Skin epidermis (tissue), 12 donors: ENCODE results near the gene SPEG.

Experiments used
- H3K27ac ChIP-seq, 21 experiments: fragments of 200-600 bp; sonication (generic) in 11 of 21; one replicate each; pipeline ENCODE4 v1.5.0; 2020; ENCODE audit warnings: mild to moderate bottlenecking in 3 of 21, inconsistent platforms in 2 of 21, moderate library complexity in 2 of 21
- H3K4me3 ChIP-seq, 7 experiments: fragments of 200-600 bp; sonication (generic) in 2 of 7; one replicate each; pipeline ENCODE4 v1.5.0; 2020; ENCODE audit warnings: inconsistent platforms in 2 of 7, mild to moderate bottlenecking in 2 of 7, moderate library complexity in 1 of 7

Gene SPEG

GRCh38 chr2:219420687-219421086 is 14.0 kb upstream of the SPEG start:
- Histone ChIP-seq H3K27ac (no peak overlapping the region), H3K4me3 (no peak overlapping the region)

DNA sequence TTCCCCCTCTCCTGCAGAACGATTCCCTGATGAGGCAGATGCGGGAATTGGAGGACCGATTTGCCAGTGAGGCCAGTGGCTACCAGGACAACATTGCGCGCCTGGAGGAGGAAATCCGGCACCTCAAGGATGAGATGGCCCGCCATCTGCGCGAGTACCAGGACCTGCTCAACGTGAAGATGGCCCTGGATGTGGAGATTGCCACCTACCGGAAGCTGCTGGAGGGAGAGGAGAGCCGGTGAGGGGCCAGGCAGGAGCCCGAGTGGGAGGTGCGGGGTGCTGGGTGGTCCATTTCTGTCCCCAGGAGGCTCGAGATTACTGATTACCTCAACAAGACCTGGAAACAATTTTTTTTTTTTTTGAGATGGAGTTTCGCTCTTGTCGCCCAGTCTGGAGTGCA is 13.3 kb upstream of the SPEG start:
- no peak overlapping the region for H3K27ac ChIP-seq
- H3K4me3 ChIP-seq = no peak overlapping the region

- Histone ChIP-seq H3K27ac (no peak overlapping the region), H3K4me3 (no peak overlapping the region)
Observed at GRCh38 chr2:219422952-219423534, 11.6 kb upstream of the SPEG start.

GRCh38 chr2:219423652-219424377 is 10.8 kb upstream of the SPEG start:
- Histone ChIP-seq H3K27ac (no peak overlapping the region), H3K4me3 (no peak overlapping the region)

DNA sequence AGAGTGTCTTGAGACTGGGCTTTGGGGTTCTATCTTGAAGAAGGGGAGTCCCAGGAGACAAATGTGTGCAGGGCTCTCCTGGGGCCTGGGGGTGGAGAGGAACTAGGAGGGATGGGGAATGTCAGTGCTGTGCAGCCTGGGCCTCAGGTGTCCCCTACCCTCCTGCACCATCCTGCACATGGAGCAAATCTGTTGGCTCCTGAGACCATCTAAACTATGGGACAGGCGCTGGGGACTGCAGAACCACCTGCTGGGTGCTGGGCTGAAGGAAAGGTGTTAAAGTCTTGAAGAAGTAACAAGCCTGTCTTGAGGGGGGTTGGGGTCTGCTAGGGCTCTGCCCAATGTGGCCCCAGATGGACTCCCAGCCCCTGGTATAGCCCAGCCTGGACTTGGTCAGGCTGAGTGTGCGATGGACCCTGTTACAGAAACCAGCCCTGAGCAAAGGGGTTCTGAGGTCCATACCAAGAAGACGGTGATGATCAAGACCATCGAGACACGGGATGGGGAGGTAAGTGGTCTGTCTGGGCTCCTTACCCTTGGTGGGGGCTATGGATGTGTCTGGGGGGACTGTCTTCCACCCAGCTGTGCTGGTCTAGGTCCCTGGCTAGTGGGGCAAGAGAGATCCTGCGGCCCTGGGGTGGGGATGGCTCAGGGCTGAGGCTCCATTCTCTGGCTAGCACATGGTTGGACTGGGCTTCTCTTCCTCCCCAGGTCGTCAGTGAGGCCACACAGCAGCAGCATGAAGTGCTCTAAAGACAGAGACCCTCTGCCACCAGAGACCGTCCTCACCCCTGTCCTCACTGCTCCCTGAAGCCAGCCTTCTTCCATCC is 9.2 kb upstream of the SPEG start:
- H3K27ac ChIP-seq = no peak overlapping the region
- H3K4me3 ChIP-seq = no peak overlapping the region

DNA sequence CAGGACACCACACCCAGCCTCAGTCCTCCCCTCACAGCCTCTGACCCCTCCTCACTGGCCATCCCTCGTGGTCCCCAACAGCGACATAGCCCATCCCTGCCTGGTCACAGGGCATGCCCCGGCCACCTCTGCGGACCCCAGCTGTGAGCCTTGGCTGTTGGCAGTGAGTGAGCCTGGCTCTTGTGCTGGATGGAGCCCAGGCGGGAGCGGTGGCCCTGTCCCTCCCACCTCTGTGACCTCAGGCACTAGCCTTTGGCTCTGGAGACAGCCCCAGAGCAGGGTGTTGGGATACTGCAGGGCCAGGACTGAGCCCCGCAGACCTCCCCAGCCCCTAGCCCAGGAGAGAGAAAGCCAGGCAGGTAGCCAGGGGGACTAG is 8.6 kb upstream of the SPEG start:
- Histone ChIP-seq H3K4me3 (no peak overlapping the region), H3K27ac (no peak overlapping the region)

DNA sequence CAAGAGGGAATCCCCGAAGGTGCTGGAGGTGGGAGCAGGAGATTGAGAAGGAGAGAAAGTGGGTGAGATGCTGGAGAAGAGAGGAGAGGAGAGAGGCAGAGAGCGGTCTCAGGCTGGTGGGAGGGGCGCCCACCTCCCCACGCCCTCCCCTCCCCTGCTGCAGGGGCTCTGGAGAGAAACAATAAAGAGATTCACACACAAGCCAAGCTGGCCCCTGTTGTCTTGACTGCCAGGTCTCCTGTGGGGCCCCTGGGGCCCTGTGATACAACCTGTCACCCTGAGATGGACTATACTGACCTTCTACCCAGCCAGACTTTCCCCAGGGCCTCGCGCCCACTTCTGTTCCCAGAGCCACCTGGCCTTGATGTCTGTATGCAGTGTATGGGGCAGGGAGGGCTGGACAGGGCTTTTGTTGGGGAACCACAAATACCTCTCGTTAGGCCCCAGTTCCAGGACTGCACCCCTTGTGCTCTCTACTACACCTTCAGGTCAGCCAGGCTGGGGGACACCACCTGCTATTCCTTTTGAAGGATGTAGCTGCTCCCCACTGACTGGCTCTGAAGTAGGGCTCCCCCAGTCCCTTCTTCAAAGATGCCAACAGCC is 8.0 kb upstream of the SPEG start:
- H3K4me3 ChIP-seq = no peak overlapping the region
- no peak overlapping the region for H3K27ac ChIP-seq

- no peak overlapping the region for H3K4me3 ChIP-seq
- H3K27ac ChIP-seq = no peak overlapping the region
Observed at GRCh38 chr2:219428469-219428868, 6.2 kb upstream of the SPEG start.

GRCh38 chr2:219429958-219430606 is 4.6 kb upstream of the SPEG start:
- H3K27ac ChIP-seq = no peak overlapping the region
- H3K4me3 ChIP-seq = no peak overlapping the region

DNA sequence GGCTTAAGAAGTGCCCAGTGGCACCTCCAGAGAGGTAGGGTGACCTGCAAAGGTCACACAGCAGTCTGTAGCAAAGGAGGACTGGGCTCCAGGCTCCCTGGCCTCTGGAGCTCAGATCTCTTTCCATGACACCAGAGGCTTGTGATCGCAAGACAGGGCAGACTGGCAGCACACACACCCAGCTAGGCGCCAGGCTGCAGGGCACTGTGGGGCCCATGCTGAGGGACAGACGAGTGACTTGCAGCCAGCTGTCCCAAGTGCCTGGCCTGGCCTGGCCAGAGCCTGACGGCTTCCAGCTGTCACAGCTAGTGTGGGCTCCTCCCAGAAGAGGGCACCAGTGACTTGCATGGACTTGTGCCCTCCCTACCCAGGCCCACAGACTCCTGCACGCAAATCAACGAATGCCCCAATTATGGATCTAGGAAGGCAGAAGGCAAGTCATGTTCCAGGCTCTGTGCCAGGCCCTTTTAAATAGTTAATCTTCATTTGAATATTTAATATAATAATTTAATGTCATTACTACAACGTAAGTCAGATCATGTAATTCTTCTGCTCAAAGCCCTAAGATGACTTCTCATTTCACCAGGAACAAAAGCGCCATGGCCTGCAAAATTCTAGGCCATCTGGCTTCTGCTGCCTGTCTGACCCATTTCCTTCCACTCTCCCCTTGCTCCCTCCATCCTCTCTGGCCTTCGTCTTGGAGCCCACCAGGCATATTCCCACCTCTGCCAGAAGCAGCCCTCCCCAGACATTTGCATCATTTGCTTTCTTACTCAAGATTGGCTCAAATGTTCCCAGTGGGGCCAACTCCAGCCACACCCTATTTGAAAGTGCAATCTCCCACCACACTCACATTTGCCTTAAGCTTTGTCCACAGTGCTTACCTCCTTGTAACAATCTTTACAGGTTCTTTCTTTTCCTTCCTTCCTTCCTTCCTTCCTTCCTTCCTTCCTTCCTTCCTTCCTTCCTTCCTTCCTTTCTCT is 3.7 kb upstream of the SPEG start:
- no peak overlapping the region for H3K27ac ChIP-seq
- H3K4me3 ChIP-seq = no peak overlapping the region

DNA sequence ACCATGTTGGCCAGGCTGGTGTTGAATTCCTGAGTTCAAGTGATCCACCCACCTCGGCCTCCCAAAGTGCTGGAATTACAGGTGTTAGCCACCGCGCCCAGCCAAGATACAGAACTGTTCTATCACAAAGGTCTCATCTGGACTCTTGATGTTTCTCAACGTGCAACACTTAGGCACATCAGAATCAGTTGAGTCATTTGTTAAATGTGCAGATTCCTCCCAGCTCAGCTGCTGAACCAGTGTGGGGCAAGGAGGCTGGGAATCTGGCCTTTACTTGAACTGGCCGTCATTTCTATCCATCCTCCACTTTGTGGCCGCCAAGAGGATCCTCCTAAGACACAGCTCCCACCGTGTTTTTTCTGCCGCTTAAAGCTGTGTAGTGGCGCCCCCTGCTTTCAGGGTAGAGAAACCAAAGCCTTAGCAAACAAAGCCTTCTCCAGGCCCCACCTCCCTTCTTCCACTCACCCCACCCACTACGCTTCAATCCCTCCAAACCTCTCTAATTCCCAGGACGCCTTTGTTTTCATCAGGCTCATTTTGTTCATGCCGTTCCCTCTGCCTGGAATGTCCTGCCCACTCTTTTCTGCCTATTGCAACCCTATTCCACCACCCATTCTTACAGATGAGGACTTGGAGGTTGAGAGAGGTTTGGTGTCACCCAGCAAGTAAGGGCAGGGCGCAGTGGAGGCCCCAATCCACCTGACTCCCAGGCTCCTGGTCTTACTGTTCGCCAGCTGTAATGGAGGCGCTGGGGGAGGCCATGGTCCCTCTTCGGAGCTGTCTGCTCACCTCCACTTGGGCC is 776 bp upstream of the SPEG start:
- no peak overlapping the region for H3K4me3 ChIP-seq
- H3K27ac ChIP-seq = no peak overlapping the region

- Histone ChIP-seq H3K27ac (peak overlapping the region in 1 of 21 experiments; percentile 31), H3K4me3 (no peak overlapping the region)
Observed at GRCh38 chr2:219434468-219434717, 250 bp upstream of the SPEG start.

- H3K27ac ChIP-seq = no peak overlapping the region
- H3K4me3 ChIP-seq = no peak overlapping the region
Observed at GRCh38 chr2:219435701-219436100, 1.1 kb downstream of the SPEG start.

DNA sequence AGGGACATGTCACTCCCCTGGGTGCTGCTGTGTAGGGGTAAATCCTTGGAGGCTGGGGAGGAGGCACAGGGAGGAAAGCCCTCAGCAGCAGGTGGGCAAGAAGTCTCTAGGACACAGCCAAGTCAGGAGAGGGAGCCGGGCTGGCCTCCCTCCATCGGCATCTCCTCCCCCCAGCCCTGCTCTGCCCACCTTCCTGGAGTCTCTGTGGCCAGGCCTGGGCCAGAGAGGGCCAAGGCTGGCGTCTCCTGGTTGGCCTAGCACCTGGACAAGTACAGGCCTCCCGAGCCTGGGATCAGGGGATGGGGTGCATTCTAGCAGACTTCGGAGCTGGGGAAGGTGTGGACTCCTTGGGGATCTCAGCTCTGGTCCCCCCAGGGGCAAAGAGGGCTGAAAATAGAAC is 1.8 kb downstream of the SPEG start:
- no peak overlapping the region for H3K4me3 ChIP-seq
- H3K27ac ChIP-seq = no peak overlapping the region

- Histone ChIP-seq H3K27ac (no peak overlapping the region), H3K4me3 (no peak overlapping the region)
Observed at GRCh38 chr2:219437141-219437540, 2.5 kb downstream of the SPEG start.

DNA sequence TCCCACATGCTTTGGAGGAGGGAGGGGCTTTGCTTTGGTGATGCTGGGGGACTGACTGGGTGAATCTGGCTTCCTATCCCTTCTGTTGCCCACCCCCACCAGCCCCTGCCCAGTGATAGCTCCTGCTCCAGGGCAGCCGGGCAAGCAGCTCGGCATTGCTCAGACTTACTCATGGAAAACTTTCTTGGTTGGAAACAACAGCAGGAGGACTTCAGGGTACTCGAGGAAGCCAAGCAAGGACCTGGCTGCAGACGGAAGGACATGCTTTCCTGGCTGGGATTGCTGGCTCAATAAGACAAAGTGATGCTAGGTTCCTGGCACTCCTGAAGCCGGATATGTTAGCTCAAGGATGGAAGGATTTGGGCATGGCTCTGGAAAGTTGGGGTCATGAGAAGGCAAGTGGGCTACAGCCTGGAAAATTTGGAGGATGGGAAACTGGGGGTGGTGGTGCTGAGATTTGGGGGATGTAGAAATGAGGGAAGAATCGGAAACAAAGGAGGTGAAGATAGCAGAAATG is 3.1 kb downstream of the SPEG start:
- H3K27ac ChIP-seq = no peak overlapping the region
- H3K4me3 ChIP-seq = no peak overlapping the region

DNA sequence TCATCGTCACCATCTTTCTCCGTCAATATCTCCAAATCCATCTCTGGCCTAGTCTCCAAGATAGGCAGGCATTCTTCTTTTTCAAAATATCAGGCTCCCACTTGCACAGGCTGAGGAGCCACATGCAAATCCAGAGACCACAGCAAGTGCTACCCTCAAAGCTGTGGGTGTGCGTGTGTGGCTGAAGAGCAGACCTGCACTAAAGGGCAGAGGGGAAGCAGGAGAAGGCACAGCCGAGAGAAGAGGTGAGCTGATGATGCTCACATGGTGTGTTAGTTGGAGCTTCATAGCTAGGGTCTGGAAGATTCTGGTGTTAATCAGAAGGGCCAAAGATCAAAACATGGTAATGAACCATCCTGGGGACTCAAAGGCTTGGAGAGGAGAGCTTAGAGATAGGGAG is 3.8 kb downstream of the SPEG start:
- no peak overlapping the region for H3K27ac ChIP-seq
- H3K4me3 ChIP-seq = no peak overlapping the region

GRCh38 chr2:219439506-219439905 is 4.9 kb downstream of the SPEG start:
- H3K4me3 ChIP-seq = no peak overlapping the region
- no peak overlapping the region for H3K27ac ChIP-seq
